Body of pancreas (tissue), 4 donors: ENCODE data around the gene THSD7B.

ENCODE experiments used
- CTCF ChIP-seq, 7 experiments: fragments of 450-650 bp in 4 of 7; fragments of 200-600 bp in 3 of 7; sonication (generic) in 3 of 7; IDR thresholded peaks; one replicate each; pipeline ENCODE4 v1.5.1; 2016 to 2019; ENCODE audit warnings: antibody characterized with exemption in 7 of 7
- POLR2A ChIP-seq, 3 donors: fragments of 450-650 bp; IDR thresholded peaks; one replicate each; pipeline ENCODE4 v1.6.1; 2016; ENCODE audit warnings: antibody characterized with exemption in 3 of 3, mild to moderate bottlenecking in 2 of 3

DNA sequence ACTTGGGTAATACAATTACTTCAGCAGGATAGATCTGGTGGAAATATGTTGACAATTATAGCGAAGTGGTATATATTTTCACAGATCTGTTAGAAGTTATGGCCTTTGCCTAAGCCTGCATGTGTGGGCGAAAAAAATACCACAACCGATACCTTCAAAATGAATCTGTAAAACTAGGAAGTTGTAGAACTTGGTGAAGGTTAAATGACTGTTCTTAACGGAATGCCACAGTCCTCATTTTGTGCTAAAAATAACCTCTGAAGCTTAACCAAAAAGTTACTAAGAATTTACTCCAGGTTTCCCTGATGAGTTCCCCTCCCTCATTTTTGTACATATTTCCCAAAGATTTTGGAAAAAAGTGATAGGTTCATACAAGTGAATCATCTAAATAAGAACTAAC, 550.7 kb downstream of the THSD7B start:
- TF ChIP-seq CTCF (IDR thresholded peaks at IDR 0.05) = no peak
- no peak for TF ChIP-seq POLR2A (IDR thresholded peaks at IDR 0.05)
